Urinary bladder (tissue), 4 donors: Measurements from ENCODE around the gene NLRP7. TPM values are rescaled to one million over a fixed set of nuclear protein-coding genes. Genes with fewer than 3 reads are reported as not detected.
"Not testable (repeated sequence)": the region's sequence is repeated elsewhere in the genome, so short reads cannot be mapped to it uniquely, and the experiment has no call there.

Experiments used
- DNase-seq: peaks from one replicate; pipeline ENCODE4 v3.0.0-alpha.2; 2015; ENCODE audit errors: extremely low spot score
- H3K27ac ChIP-seq: one replicate; pipeline ENCODE4 v1.5.1; 2013; ENCODE audit warnings: low read depth, mild to moderate bottlenecking, moderate library complexity
- H3K36me3 ChIP-seq: one replicate; pipeline ENCODE4 v1.6.1; 2013; ENCODE audit warnings: mild to moderate bottlenecking, moderate library complexity; ENCODE audit not compliant: insufficient read depth
- H3K4me1 ChIP-seq: one replicate; pipeline ENCODE4 v1.6.1; 2013; ENCODE audit warnings: mild to moderate bottlenecking, moderate library complexity; ENCODE audit not compliant: insufficient read depth
- H3K4me3 ChIP-seq: one replicate; pipeline ENCODE4 v1.5.1; 2013; ENCODE audit warnings: low read depth, low read length
- WGBS: extraction: QIAGEN DNeasy Blood & Tissue Kit; methylation state at CpG from one replicate; pipeline ENCODE4 v1.1.7; 2013; 5-methylcytosine and 5-hydroxymethylcytosine counted together
- polyA plus RNA-seq: library from polyadenylated mRNA; stranded (reverse); fragments of 200-250 nt; gene quantifications from one replicate; pipeline ENCODE4 v1.2.3, GENCODE V29; 2013
- total RNA-seq: library from RNA; depleted of rRNA; stranded (reverse); fragments of >200 nt; gene quantifications from one replicate; pipeline ENCODE4 v1.2.3, GENCODE V29; 2014
- donor health status: healthy with polysubstance abuse.
- donor health status: healthy.

NLRP7 gene
- total RNA-seq (not detected), polyA plus RNA-seq (not detected)

DNA sequence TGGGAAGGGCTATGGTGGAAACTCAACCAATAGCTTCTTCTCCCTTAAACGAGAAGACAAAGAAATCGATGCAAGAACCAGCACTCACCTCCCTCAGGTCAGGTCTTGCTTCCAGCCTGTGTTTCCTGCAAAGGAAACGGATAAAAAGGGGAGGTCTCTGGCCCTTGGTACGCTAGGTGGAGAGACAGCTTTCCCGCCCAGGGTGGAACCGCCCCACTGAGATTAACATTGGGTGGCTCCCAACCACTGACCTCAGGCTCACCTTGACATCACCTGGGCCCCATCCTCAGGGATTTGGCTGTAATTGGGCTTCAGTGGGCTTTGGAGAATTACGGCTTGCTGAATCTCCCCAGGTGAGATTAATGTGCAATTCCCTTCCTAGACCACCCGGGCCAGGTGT lies at the start of gene NLRP7:
NLRP7 (minus strand) TSS at position 150 of the 400 bp plus-strand sequence.
- Histone ChIP-seq H3K36me3 (no peaks in the 10 kb centered on the region), H3K27ac (no peak within 1 kb of the TSS), H3K4me3 (no peak within 1 kb of the TSS), H3K4me1 (no peaks in the 10 kb centered on the region)
- WGBS = 79% methylated on average over 8 of the region's 8 CpGs
- DNase-seq = no peak

DNA sequence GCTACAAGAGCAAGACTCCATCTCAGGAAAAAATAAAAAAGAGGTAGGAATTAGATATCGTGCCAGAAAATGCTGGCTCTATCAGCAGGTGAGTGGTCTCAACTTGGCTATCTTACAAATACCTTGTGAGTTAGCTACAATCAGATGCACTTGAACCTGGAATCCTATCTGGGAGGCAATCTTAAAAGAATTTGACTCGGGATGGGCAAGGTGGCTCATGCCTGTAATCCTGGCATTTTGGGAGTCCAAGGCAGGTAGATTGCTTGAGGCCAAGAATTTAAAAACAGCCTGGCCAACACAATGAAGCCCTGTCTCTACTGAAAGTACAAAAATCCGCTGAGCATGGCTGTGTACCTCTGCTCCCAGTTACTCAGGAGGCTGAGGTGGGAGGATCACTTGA lies 48.2 kb upstream of the NLRP7 start:
- Histone ChIP-seq H3K4me3 (no peak overlapping the region), H3K27ac (no peak overlapping the region), H3K36me3 (no peaks in the 10 kb centered on the region), H3K4me1 (no peaks in the 10 kb centered on the region)
- DNase-seq = no peak
- 64% methylated on average over 3 of the region's 3 CpGs for WGBS

DNA sequence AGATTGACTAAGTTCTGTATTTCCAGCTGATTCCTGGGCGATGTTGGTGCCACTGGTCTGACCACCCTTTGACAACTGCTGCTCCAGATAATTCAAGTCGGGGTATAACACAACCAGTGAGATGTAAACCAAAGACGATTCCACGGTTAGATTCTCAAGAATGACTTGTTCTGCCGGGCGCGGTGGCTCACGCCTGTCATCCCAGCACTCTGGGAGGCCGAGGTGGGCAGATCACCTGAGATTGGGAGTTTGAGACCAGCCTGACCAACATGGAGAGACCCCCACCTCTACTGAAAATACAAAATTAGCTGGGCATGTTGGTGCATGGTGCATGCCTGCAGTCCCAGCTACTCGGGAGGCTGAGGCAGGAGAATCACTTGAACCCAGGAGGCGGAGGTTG lies 42.2 kb upstream of the NLRP7 start:
- DNase-seq, H3K36me3 ChIP-seq, H3K4me1 ChIP-seq, H3K4me3 ChIP-seq, H3K27ac ChIP-seq: not testable (repeated sequence)
- WGBS = 90% methylated on average over 11 of the region's 11 CpGs

DNA sequence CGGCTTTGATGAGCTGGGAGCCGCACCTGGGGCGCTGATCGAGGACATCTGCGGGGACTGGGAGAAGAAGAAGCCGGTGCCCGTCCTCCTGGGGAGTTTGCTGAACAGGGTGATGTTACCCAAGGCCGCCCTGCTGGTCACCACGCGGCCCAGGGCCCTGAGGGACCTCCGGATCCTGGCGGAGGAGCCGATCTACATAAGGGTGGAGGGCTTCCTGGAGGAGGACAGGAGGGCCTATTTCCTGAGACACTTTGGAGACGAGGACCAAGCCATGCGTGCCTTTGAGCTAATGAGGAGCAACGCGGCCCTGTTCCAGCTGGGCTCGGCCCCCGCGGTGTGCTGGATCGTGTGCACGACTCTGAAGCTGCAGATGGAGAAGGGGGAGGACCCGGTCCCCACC lies 35.2 kb upstream of the NLRP7 start:
- H3K27ac ChIP-seq, H3K4me3 ChIP-seq, H3K4me1 ChIP-seq, H3K36me3 ChIP-seq, DNase-seq: not testable (repeated sequence)
- 73% methylated on average over 20 of the region's 23 CpGs for WGBS

DNA sequence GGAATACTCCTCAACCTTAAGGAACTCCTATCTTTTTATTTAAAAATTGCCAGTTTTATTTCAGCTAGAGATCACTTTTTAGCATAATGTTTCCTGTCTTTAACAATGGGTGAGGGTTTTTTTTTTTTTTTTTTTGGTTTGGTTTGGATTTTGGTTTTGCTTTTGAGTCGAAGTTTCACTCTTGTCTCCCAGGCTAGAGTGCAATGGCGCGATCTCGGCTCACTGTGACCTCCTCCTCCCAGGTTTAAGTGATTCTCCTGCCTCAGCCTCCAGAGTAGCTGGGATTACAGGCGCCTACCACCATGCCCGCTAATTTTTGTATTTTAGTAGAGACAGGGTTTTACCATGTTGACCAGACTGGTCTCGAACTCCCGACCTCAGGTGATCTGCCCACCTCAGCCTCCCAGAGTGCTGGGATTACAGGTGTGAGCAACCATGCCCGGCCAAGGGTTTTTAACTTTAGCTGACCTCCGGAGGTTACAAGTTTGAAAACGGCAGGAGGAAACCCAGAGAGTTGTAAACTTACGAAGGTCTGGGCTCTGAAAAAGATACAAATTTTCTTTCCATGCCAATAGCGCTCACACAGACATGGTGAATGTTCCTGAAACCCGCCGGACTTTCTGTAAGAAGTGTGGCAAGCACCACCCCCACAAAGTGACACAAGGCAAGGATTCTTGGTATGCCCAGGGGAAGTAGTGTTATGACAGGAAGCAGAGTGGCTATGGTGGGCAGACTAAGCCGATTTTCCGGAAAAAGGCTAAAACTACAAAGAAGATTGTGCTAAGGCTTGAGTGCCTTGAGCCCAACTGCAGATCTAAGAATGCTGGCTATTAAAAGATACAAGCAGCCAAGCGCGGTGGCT lies 26.1 kb upstream of the NLRP7 start:
- H3K27ac ChIP-seq, DNase-seq, H3K36me3 ChIP-seq, H3K4me1 ChIP-seq, H3K4me3 ChIP-seq: not testable (repeated sequence)
- 79% methylated on average over 19 of the region's 19 CpGs for WGBS

DNA sequence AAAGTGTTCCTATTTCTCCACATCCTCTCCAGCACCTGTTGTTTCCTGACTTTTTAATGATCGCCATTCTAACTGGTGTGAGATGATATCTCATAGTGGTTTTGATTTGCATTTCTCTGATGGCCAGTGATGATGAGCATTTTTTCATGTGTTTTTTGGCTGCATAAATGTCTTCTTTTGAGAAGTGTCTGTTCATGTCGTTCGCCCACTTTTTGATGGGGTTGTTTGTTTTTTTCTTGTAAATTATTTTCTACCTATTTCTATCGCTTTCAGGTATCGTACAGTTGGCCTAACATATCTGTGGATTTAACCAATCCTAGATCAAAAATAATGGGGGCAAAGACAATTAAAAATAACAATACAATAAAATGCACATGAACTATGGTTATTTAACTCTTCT lies 24.1 kb upstream of the NLRP7 start:
- H3K36me3 ChIP-seq, H3K27ac ChIP-seq, H3K4me1 ChIP-seq, H3K4me3 ChIP-seq, DNase-seq: not testable (repeated sequence)
- 72% methylated on average over 4 of the region's 5 CpGs for WGBS

DNA sequence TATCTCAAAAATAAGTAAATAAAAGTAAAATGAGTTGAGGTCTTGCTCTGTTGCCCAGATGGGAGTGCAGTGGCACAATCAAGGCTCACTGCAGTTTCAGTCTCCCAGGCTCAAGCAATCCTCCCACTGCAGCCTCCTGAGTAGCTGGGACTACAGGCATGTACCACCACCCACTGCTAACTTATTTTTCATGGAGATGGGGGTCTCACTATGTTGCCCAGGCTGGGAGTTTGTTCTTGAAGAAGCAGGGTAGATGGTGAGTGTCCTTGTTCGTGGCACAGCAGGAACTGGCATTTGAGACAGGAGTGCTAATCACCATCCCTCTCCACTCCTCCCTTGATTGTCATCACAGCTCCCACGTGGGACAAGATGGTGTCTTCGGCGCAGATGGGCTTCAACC lies 22.3 kb upstream of the NLRP7 start:
- no peak for DNase-seq
- no peak overlapping the region for H3K4me3 ChIP-seq
- no peak overlapping the region for H3K27ac ChIP-seq
- no peaks in the 10 kb centered on the region for H3K36me3 ChIP-seq
- no peaks in the 10 kb centered on the region for H3K4me1 ChIP-seq
- WGBS = 76% methylated on average over 4 of the region's 4 CpGs

DNA sequence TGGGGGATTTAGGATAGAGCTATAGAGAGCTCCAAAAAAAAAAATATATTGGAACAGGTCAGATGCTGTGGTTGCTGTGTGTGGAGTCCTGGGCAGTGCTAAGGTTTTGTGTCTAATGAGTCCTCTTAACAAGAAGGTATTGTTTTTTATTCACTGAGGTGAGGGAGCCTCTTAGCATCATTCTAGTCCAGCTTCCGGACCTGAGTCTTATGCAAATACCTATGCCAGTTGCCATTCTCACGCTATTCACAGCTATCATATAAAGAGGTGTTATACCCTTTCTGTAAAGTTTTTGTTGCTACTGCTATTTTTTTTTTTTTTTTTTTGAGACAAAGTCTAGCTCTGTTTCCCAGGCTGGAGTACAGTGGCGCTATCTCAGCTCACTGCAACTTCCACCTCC lies 20.3 kb upstream of the NLRP7 start:
- Histone ChIP-seq H3K4me1 (no peaks in the 10 kb centered on the region), H3K4me3 (no peak overlapping the region), H3K27ac (no peak overlapping the region), H3K36me3 (no peaks in the 10 kb centered on the region)
- no peak for DNase-seq
- WGBS = 83% methylated on average over 3 of the region's 3 CpGs

DNA sequence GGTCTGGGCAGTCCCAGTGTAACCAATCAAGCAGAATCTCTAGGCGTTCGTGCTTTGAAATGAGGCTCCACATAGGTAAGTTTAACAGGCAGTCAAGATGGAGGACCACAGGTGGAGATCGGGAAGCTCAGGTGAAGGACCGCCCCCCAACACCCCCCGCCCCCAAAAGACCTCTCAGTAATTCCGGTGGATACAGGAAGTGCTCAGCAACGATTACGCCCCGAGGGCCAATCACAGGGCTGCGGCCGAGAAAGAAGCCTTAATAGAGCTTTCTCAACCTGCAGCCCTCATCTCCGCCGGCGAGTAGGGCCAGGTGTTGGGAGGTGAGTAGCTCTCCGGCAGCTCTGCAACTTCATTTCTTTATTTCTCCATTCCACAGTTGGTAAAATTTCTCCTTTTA lies 17.7 kb upstream of the NLRP7 start:
- no CpG with 5 or more reads among the region's 15 CpGs for WGBS
- H3K27ac ChIP-seq, H3K4me1 ChIP-seq, H3K4me3 ChIP-seq, H3K36me3 ChIP-seq, DNase-seq: not testable (repeated sequence)

DNA sequence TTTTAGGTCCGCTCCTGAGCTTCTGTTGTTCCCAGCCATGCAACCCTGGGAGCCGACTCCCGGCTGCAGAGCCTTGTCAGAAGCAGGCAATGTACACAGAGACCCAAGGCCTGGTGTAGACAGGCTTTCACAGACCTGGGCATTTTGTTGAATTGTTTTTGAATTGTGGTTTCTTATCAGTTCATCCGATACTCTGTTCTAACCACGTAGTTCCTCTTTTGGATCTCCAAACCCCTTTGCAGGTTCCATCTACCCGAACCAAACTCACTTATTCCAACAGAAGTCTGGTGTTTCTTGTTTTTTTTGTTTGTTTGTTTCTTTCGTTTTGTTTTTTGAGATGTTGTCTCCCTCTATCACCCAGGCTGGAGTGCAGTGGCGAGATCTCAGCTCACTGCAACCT lies 12.5 kb upstream of the NLRP7 start:
- Histone ChIP-seq H3K36me3 (no peaks in the 10 kb centered on the region), H3K4me3 (no peak overlapping the region), H3K4me1 (no peaks in the 10 kb centered on the region), H3K27ac (no peak overlapping the region)
- WGBS = 66% methylated on average over 8 of the region's 8 CpGs
- no peak for DNase-seq

DNA sequence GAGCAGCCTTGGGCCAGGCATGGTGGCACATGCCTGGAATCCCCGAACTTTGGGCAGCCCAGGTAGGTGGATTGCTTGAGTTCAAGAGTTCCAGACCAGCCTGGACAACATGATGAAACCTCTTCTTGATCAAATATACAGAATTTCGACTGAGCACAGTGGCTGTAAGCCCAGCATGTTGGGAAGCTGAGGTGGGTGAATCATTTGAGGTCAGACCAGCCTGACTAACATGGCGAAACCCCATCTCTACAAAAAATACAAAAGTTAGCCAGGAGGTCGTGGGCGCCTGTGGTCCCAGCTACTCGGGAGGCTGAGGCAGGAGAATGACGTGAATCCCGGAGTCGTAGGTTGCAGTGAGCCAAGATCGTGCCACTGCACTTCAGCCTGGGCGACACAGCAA lies 8.0 kb upstream of the NLRP7 start:
- Histone ChIP-seq H3K4me3 (no peak overlapping the region), H3K4me1 (no peaks in the 10 kb centered on the region), H3K27ac (no peak overlapping the region), H3K36me3 (no peaks in the 10 kb centered on the region)
- no peak for DNase-seq
- WGBS = 89% methylated on average over 11 of the region's 11 CpGs

DNA sequence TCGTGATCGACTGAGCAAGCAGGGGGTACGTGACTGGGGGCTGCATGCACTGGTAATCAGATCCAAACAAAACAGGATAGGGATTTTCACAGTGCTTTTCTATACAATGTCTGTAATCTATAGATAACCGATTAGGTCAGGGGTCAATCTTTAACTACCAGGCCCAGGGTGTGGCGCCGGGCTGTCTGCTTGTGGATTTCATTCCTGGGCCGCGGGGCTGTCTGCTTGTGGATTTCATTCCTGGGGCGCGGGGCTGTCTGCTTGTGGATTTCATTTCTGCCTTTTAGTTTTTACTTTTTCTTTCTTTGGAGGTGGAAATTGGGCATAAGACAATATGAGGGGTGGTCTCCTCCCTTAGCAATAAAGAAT lies 6.0 kb upstream of the NLRP7 start:
- not testable (repeated sequence) for H3K4me1 ChIP-seq, H3K4me3 ChIP-seq, DNase-seq, H3K36me3 ChIP-seq, H3K27ac ChIP-seq
- 69% methylated on average over 10 of the region's 10 CpGs for WGBS

DNA sequence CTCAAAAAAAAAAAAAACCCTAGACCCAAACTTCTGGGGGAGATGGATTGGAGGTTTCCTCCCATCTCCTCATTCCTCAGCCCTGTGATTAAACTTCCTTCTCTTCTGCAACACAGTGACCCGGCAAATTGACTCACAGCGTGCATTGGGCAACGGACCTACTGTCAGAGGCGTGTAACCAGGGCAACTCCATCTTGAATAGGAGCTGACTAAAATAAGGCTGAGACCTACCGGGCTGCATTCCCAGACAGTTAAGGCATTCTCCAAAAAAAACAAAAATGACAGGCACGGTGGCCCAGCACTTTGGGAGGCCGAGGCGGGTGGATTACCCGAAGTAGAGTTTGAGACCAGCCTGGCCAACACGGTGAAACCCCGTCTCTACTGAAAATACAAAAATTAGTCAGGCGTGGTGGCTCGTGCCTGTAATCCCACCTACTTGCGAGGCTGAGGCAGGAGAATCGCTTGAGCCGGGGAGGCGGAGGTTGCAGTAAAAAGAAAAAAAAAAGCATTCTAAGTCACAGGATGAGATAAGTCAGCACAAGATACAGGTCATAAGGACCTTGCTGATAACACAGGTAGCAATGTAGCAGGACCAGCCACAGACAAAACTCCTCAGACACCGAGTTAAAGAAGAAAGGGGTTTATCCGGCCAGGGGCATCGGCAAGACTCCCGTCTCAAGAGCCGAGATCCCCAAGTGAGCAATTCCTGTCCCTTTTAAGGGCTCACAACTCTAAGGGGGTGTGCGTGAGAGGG lies 5.4 kb upstream of the NLRP7 start:
- WGBS = 83% methylated on average over 23 of the region's 23 CpGs
- Histone ChIP-seq H3K4me3 (no peak overlapping the region), H3K27ac (no peak overlapping the region), H3K4me1 (no peaks in the 10 kb centered on the region), H3K36me3 (no peaks in the 10 kb centered on the region)
- no peak for DNase-seq

DNA sequence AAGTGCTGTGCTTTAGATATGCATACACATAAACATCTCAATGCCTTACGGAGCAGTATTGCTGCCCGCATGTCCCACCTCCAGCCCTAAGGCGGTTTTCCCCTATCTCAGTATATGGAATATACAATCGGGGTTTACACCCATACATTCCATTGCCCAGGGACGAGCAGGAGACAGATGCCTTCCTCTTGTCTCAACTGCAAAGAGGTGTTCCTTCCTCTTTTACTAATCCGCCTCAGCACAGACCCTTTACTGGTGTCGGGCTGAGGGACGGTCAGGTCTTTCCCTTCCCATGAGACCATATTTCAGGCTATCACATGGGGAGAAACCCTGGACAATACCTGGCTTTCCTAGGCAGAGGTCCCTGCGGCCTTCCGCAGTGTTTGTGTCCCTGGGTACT lies 3.2 kb upstream of the NLRP7 start:
- 45% methylated on average over 10 of the region's 10 CpGs for WGBS
- not testable (repeated sequence) for H3K36me3 ChIP-seq, DNase-seq, H3K4me1 ChIP-seq, H3K27ac ChIP-seq, H3K4me3 ChIP-seq
